Fibroblast of skin of right quadriceps (primary cell): Measurements from ENCODE around the gene CLINT1.

ENCODE experiments used
- DNase-seq: peaks from one replicate; pipeline ENCODE4 v3.0.0-alpha.2; 2013

Gene CLINT1

DNA sequence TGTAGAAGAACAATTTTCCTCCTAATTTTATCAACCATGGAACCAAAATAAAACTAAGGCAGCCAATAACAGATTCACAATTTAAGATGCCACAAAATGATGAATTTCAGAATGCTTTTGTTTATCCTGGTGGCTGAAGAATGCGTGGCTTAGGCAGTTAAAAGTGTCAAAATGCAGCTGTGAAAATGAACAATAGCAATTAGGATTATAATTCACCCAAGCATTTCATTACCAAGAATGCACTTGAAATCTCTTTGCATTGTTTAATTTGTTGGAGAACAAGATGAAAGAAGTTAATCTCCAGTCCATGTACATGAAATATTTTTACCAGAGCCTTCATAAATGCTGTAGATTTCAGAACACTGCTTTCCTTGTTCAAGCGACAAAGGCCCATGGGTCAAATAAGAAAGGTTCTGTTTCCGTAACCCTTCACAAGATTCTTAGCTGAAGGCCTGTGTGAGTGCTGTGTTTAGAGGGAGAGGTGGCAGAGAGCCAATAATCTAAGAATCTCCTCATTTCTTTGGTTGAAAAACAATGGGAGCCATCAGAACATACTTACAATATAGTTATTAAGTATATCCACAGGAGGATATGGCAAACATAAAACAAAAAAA lies 39.3 kb downstream of the CLINT1 start:
- DNase-seq, result no peak

DNA sequence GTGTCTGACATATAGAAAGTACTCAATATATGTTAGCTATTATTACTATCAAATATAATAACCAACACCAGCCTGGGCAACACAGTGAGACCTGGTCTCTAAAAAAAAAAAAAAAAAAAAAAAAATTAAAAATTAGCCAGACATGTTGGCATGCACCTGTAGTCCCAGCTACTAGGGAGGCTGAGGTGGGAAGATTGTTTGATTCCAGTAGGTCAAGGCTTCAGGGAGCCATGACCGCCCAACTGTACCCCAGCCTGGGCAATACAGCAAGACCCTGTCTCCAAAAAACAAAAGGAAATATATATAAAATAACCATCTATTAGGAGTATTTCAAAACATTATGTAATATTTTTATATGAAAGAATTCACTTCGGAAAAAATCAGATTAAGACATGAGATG lies 40.6 kb downstream of the CLINT1 start:
- no peak for DNase-seq

DNA sequence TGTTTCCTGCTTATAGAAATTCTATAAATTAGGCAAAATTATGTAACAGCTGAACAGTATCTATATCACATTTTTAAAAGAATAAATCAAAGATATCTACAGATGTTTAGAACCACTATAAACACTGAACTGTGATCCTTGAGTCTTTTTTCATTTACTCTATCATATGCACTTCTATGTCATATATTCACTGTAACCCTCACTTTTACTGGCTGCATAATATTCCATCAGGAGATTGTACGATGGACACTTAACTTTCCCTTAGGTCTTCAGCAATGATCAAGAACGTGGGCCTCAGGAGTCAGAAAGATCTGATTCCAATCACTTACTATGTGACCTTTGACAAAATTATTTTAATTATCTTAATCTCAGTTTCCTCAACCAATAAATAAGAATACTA lies 41.0 kb downstream of the CLINT1 start:
- no peak for DNase-seq

DNA sequence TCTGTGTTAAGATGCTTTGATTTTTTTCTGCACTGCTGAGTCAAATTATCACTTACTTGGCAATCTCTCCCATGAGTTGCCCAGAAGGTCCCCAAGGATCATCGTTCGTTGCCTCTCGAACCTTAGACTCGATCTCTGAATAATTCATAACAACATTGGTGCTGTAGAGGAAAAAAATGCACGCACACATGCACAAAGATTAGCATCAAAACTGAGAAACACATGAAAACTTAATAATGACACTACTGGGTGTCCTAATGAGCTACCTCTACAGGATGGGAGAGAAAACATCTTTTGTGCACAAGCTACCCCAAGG lies 41.6 kb downstream of the CLINT1 start:
- DNase-seq, result no peak

DNA sequence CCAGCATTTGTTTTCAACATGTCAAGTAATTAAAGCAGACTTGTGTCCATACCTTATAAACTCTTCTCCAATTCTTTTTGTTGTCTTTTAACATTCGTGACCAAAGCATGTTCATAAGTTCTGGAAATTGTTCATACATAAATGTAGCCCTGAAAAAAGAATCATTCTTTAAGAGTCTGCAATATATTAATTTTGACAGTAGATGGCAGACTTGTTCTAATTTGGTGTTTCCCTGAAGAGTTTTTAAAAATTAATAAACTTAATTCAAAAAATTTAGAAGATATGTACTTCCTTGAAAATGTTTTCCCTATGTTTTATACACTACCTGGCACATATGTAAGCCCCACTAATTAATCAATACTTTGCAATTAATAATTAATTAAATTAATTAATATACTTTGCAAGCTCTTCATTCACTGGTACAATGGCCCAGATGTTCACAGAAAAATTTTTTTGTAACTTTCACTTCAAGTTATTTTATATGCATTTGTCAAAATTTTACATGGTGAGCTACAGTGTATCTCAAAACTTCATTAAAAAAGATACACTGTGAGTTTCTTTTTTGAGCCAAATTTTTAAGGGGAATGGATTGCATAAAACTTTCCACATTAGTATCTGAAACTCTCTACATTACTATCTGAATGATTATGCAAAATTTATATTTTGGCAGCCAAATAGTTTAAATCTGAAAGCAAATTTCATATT lies 42.1 kb downstream of the CLINT1 start:
- DNase-seq, result peak; percentile 14

DNA sequence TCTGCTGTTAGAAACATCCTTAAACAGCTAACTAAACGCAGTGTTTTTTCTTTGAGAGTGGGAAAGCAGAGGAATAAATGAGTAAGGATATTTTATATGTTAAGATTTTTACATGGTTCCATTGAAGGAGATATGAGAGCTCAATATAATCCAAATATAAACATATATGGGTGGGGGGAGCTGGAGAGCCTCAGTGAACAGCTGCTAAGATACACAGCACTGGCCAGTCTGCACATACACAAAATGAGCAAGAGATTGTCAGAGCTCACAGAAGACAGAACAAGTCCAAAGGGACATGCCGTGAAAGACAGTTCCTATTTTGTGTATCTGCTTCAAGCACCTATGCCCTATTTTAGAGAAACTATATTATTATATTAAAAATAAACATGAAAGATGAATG lies 46.9 kb downstream of the CLINT1 start:
- no peak for DNase-seq

DNA sequence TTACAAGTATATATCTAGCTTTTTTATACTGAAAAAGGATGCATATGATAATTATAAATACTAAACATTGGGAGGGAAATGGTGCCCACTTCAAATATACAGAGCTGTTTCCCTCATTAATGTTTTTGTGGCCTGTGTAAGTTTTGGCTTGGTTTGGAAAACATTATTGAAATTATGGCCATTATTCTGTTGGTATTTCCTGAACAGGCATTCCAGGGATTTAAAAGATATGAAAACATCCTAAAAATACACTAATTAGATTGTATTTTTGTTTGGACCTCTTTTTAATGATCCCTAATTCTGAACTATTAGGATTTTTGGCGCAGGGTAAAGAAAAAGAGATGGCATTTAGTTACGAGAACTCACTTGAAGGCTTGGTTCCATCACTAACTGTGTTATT lies 50.9 kb downstream of the CLINT1 start:
- no peak for DNase-seq

DNA sequence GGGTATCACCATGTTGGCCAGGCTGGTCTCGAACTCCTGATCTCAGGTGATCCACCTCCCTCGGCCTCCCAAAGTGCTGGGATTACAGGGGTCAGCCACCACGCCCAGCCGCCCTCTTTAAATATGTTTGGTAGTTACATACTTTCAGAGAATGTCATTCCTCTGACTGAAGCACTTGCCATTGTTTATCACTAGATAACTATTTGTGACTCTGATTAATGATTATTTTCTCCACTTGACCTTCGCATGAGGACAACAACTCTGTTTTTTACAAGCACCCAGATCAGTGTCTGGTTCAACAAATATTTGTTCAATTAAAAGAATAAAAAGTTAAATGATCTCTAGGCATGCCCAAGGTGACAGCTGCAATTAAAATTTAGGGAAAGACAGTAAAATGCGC lies 56.2 kb downstream of the CLINT1 start:
- DNase-seq, result no peak

DNA sequence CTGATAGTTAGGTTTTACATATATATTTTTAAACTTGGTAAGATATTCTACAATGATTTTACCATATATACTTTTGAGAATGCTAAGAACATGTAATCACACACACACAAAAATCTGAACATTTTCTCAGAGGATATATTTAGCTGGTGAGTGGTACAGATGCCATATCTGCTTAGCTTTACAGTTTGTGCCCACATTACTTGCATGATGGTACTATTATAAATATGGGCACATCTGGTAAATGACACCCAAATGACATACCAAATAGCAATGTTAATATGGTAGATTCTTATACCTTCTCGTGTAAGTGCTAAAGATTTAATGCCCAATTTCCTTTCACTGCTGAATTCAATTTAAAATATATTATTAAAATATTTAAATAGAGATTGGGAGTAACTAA lies 58.8 kb downstream of the CLINT1 start:
- DNase-seq, result no peak

DNA sequence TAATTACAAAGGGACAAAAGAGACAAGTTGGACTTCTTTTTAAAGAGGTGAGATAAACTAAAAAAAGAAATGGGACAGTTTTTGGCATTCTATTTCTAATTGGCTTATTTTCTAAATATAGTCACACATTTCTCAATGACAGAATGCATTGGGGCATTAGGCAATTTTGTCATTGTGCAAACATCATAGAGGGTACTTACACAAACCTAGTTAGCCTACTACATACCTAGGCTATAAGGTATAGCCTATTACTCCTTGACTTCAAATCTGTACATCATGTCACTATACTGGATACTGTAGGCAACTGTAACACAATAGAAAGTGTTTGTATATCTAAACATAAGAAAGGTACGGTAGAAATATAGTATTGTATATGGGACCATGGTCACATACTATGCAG lies 59.4 kb downstream of the CLINT1 start:
- DNase-seq, result no peak

DNA sequence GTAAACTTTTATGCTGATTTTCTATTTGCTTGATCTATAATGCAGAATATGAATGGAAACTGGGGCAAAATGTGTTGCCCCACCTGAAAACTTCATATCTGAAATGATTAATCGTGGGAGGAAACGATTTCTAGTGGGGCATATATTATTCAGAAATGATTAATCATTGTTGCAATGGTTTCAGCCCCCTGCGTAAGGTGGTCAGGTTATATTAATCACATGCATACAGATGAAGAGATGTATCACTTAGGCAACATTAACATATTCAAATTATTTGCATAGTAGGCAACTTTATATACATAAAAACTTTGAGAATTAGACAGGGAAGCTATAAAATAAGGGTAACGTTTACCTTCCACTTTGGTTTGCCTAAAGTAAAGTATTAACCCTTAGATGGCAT lies 65.6 kb downstream of the CLINT1 start:
- DNase-seq, result no peak

DNA sequence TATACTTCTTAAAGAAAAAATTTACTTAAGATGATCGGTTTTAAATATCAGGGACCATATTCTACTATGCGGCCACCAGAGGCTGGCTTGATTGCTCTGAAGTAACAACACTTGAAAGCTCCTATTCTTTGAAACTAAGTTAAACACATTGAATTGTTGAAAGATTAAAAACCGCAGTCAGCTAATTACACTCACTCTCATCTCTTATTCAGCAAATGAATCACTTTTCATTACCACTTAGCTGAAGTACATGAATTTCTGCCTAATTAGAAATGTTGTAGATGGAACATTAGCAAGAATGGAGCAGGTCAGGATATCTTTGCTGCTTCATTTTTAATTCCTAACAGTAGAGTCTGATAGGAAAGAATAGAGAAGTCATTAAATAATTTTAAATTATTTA lies 73.1 kb downstream of the CLINT1 start:
- no peak for DNase-seq

DNA sequence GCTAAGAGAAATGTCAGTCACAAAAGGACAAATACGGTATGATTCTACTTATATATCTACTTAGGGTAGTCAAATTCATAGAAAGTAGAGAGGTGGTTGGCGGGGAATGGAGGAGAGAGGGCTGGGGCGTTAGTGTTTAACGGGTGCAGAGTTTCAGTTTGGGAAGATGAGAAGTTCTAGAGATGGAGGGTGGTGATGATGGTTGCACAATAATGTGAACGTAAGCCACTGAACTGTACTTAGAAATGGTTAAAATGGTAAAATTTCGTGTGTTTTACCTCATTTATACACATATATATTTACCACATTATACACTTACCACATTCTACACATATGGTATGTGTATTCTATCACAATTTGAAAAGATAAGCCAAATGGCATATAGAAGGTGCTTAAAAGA lies 79.7 kb downstream of the CLINT1 start:
- no peak for DNase-seq

DNA sequence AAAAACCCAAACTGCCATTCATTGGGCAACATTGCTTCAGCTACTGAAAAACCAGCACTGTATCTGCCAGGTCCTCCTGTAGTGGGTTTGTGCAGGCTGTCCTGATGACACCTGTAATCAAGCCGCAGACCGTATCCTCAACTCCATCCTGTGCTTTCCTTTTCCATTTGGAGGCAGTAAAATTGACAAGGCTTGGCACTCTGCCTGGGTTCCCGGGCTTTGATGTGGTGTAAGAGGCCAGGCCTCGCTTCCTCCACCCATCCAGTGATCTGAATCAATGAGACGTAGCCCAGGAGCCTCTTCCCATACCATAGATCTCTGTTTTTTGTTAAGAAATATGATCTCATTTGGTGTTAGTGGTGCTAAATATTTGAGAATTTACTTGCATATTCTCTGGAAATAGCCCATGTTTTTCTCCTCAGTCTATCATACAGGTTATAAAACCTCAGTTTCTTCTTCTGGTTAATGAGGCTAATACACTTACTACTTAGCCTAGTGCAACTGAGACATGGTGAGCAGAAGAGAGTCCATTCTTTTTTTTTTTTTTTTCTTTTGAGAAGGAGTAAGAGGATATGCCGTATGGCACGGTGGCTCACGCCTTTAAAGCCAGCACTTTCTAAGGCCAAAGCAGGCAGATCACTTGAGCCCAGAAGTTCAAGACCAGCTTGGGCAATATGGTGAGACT lies 80.7 kb downstream of the CLINT1 start:
- peak; percentile 75 for DNase-seq

DNA sequence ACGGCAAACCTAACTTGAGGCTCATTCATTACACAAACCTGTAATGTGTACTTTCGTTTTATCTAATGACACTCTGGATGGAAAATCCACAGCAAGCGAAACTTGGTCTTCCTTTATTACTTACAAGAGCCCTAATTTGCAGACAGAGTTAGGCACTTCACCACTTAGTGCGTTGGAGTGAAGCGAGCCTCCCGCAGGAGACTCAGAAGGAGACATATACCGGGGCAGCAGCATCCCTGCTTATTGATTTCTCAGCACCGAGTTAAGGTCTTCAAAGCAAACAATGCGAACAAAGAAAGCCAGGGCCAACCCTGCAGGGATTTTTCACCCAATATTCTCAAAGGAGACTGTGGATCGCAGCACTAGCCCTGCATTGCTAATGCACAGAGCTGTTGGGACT lies 86.8 kb downstream of the CLINT1 start:
- no peak for DNase-seq

DNA sequence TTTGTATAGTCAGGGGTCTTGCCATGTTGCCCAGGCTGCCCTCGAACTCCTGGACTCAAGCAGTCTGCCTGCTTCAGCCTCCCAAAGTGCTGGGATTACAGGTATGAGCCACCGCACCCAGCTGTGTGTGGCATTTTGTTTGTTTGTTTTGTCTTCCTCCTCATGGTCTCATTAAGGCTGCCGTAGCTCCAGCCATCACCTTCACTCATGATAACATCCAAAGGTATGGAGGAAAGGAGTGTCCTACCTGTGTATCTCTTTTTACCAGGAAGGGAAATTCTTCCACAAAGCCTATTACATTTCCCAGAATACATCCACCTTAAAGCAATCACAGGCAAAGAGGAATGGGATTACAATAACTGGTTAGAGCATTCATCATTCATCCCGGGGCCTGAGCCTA lies 88.3 kb downstream of the CLINT1 start:
- DNase-seq, result no peak

DNA sequence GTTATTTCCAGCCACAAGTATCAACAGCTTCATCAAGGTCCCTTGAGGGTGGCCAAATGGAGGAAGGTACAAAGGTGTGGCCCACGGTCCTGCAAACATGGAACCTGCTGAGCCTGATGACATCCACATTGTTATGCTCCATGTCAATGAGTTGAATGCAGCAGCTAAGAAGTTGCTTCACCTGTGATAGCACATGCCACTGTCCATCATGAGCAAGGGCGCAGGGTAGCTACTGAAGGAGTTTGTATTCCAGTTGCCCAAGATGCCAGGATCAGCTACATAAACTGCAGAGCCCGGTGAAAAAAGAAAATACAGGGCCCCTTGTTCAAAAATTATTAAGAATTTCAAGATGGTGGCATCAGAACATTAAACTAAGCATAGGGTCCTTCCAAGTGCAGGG lies 91.3 kb downstream of the CLINT1 start:
- no peak for DNase-seq

DNA sequence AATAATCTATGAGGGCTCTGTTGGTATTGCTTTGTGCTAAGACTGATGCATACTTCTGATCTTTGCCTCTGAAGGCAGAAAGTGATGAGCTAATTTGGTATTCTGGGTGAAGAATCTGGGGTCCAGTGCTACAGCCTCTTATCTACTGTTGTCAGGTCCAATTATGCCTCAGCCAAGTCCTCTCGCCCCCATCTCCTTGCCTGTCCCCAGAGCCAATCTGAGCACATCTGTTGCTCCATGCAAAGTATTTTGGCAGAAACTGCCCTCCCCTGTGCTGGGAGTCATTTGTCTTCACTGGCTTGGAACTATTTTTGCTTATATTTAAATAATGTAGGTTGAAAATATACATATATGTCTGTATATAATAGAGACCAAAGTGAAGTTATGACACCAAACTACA lies 92.0 kb downstream of the CLINT1 start:
- no peak for DNase-seq

DNA sequence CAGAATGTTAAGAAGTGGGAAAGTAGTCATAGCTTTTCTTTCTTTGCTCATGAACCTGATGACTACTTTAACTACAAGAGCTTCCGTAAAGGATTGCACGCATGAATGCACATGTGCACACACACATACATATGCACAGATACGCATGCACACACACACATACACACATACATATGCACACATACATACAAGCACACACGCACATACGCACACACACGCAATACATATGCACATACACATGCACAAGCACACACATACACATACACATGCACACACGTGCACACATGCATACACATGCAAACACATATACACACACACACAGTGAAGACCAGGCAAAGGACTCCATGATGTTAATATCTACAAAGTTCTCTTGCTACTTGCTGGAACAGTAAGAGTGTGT lies 92.5 kb downstream of the CLINT1 start:
- no peak for DNase-seq

DNA sequence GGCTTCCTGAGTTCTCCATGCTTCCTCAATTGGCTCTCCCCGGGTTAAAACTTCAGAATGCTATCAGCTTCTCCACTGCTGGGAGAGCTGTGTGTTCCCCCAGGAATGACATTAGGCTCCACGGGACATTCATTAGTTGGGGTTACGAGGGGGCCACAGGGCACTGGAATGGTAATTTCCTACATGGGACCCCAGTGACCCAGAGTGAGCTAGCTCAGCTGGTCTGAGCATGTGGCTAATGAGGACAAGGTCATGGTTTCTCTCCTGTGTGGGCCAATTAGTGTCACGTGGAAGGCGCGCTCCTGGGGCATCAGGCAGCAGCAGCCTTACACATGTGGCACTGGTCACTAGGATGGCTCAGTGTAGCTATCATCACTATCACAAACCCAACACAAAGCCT lies 94.4 kb downstream of the CLINT1 start:
- no peak for DNase-seq

DNA sequence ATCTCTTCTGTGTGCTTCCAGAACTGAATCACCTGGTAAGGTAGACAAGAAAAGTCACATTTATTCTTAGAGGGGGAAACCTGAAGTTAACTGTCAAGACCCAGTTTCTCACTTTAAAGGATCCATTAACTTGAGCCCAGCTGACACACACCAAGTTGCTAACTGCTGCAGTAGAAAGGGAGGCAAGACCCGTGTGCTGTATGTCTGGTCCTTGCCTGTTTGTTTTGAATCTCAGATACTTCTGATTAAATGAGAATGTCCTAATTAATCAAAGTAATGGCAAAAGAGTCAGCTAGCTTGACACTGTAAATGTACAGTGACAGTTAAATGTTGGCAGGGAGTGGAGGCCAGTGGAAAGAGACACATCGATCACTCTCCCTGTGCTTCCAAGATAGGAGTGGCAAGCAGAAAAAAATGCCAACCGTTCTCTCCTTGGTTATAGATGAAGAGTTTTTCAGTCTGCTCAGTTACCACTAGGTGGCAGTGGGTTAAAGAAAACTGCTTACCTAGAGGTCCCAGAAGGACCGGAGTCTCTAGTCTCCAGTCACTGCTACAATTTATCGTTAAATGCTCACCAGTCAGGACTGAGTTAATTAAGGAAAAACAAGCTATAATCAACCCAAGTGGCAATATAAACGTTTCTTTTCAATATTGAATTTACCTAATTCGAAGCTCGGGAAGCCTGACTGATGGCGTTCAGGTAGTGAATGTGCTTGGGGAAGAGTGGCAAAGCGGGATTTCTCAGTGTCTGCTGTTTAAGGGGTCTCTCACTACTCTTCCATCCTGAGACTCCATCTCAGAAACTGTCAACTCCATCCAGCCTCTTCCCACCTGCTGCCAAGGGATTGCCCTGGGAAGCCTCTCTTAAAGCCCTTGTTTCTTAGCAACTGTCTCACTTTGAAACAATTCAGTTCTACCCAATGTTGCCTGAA lies 97.0 kb downstream of the CLINT1 start:
- peak; percentile 69 for DNase-seq

DNA sequence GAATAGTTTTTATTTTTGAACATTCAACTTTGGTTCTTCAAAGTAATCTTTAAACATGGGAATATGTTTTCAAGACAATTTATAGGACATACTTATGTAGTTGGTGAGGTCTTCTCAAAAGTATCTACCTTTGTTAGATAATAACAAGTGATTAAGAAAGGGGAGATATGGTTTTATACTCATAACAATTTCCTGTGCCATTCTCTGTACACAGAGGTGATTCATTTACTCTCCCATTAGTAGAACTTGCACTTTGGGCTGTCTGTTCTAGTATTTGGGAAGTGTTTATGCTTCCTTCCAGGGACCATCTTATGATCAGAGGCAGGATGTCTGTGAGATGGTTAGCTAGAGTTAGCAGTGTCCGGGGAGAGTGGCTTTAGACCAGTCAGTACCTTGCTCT lies 100.2 kb downstream of the CLINT1 start:
- DNase-seq, result no peak

DNA sequence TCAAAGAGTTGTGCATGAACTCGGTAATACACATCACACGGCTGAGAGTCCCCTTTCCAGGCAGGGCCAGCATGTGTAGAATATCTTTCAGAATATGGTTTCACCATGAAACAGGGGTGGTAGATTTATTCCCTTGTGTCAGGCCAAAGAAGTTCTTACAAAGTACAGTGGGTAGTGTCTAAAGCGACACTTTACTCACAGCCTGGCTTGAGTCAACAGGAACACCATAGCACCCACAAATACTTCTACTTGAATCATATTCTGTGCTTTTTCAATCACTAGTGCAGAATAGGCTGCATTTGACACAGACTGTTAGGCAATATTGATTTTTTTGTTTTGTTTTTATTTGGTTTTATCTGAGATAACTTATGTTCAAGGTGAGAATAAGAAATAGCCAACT lies 102.8 kb downstream of the CLINT1 start:
- no peak for DNase-seq

DNA sequence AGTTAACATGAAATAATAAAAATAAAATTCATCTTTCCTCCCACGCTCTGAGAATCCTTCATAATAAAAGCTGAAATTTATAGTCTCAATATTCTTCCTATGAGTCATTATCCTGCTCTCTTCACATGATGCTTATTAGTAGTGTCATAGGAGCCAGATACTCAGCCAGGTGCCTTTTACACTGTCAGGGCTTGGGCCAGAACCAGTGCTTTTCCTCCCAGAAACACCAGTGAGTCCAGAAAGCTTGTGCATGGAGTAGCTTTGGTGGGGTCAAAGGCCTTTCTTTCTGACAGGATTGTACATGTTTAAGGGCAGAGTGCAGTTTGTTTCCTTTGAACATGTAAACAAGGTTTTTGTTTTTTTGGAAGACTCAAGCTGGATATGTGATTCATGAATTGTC lies 108.6 kb downstream of the CLINT1 start:
- peak; percentile 63 for DNase-seq
